Endothelial cell of hepatic sinusoid (primary cell): Measurements from ENCODE around the gene FAM131C.

ENCODE experiments used
- in situ Hi-C: cut with HindIII; loops from 2 replicates; pipeline ENCODE4 v1.10.0; 2017; ENCODE audit warnings: low sequenced_read_pairs

The FAM131C gene

DNA sequence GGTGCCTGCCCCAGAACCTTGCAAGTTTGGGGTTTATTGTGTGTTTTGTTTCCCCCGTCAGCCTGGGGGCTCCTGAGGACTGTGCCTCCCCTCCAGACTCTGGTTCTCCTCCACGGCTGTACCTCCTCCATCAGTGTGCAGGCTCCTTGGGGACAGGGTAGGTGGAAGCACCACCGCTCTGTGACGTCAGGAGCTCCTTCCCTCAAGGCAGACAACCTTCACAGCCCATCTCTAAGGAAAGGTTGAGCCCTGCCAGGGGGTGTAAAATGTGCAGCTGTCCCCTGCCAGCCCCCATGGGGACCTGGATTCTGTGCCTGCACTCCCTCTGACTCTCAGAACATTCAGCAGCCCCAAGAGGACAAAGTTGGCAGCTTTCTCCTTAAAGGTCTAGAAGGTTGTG, 55.1 kb downstream of the FAM131C start:
- in situ Hi-C loops, result no loop called here

DNA sequence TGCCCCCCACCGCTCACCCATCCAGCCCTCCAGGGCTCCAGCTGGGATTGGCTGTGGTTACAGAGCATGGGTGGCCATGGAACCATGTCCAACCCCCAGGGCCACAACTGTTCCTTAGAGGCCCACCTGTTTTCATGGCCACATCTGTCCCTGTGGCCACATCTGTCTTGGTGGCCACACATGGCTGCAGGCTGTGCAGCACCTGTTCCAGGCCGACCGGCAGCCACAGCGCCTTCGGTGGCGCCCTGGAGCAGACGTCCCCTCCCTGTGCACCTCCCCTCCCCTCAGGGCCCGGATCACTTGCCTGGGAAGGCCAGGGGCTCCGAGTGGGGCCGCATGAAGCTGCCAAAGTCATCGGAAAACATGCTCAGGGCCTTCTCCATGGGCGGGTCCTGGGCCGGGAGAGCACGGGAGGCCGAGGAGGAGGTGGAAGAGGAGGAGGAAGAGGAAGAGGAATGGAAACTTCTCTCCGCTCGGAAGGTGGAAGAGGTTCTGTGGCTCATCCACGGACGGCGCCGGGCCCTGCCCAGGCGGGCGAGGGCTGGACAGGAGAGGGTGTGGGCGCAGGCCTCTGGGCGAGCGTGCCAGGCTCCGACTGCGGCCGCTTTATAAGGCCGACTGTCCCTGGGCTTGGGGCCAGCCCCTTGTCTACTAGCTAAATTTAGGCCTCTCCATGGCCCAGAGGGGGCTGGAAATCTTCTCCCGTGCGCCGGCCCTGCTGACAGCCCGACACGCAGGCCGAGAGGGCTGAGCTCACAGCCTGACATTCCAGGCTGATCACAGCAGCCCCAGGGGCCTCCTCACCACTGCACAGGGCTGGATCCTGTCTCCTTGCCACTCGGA, 55.8 kb downstream of the FAM131C start, which contains the start of gene HSPB7:
TSS of gene HSPB7 (minus strand) at position 583 of the 843 bp plus-strand sequence. CDS start at position 503, 80 bp downstream.
- in situ Hi-C loops, result no loop called here

DNA sequence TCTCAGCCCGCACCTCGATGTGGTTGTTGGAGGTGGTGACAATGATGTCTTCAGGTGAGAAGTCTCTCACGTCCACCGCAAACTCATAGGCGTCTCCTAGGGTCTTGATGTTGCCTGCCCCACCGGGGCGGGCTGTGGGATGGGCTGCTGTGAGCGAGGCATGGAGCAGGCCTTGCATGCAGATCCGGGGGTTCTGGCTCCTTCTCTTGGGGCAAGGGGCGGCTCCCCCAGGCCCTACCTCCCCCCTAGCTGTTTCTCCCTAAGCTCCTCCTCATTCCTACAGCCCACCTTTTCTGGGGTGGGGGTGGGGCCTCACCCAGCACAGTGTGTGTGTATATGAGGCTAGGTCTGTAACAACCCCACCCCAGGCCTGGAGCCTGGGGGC, 56.4 kb downstream of the FAM131C start:
- in situ Hi-C loops, result no loop called here

DNA sequence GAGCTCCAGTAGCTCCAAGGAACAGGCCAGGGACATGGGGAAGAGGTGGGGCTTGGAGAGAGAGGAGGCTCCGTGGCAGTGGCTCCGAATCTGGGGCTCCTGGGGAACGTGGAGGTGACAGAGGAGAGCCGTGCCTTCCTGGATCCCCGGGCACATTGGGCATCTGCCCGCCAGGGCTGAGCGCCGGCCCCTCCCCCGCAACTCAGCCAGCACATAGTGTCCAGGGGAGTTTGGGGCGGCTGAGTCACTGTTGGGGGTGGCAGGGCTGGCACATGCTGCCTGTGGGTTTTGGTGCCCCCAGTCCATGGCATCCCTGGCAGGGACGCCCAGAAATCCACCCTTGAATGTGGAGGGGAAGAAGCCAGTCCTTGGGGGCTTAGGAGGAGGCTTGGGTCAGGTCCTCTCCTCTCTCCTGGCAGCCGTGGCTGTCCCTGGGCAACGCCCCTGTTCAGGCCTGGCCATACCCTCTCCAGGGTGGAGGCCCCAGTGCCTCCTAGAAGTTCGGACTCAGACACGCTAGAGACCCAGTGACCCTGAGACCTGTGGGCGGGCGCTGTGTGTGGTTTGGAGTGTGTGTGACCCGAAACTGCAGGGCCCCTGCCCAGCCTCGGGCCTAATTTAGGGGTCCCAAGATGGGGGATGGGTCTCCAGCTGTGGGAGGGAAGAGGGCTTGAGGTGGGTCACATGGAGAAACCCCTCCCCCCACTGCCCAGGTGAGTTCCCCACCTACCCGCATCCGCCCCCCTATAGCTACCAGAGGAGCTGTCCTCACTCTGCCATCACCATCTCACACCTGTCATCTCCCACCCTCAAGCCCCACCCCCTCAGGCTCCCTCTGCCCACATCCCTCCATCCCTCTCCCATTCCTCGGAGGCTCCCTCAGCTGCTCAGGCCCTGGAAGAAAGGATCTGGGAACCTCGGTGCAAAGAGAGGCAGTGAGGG, 57.2 kb downstream of the FAM131C start:
- in situ Hi-C loops, result no loop called here

DNA sequence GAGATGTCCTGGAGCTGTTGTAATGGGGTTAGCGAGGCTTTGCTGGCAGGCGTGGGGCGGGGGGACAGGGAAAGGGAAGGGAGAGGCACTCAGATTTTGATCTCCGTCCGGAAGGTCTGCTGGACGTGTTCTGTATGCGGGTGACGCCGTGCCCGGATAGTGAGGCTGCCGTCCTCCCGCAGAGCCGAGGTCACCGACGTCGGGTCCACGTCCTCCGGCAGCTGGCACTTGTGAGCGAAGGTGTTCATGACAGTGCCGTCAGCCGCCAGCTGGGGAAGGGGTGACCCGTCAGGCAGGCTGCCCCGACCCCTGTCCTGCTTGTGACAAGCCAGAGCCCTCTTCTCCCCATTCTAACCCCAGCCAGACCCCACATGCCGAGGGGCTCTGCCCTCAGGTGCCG, 58.0 kb downstream of the FAM131C start:
- in situ Hi-C loops, result no loop called here

DNA sequence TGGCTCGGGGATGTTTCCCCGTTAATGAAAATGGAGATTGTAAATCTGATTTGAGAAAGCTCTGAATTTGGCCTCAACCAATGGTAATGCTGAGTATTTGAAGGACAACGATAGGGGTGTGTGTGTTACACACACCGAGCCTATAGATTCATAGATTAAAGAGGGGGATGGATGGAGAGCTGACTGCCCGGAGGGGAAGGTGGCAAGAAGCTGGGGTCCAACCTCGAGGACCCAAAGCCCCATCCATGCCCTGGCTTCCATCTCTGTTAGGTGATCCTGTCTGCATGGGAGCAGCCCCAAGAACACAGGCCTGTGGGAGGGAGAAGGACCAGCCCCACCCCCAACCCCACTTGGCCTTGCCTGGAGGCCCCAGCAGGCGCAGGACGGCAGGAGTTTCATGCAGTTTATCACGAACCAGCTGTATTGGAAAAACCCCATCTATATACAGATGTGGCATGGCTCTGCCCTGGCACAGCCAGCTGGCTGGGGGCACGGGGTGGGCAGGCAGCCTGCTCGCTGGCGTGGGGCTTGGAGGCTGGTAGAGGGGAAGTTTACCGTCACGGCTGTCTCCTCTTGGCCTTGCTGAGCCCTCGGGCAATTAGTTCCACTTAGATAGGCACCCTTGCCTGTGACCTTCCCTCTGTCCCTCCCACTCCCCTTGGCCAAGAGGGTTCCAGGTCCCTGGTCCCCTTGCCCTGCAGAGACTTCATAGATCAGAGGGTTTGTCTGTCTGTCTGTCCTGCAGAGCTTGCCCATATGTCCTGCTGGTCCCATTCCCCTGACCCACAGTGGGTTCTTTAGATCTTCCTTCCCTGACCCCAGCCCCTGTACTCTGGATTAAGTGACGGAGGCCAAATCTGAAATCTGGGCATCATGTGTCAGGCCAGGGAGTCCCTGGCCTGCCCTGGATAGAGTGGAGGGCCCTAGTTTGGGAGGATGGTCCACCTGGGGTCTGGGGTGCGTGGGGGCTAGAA, 58.7 kb downstream of the FAM131C start:
- in situ Hi-C loops, result no loop called here

DNA sequence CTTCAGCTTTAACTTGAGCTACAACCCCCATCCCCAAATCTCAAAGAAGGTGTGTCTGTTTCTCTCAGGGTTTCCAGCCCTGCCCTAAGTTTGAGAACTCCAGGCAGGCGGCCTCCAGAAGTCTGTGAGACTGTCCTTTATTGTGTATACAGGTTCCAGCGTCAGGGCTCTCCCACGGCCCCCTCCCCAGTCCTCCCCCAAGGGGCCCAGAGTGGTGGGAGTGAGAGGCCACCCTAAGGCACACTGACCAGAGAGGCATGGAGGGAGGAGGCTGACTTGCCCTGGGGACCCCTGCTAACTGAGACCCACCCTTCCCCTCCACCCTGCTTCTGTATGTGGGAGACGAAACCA, 59.6 kb downstream of the FAM131C start:
- in situ Hi-C loops, result no loop called here

DNA sequence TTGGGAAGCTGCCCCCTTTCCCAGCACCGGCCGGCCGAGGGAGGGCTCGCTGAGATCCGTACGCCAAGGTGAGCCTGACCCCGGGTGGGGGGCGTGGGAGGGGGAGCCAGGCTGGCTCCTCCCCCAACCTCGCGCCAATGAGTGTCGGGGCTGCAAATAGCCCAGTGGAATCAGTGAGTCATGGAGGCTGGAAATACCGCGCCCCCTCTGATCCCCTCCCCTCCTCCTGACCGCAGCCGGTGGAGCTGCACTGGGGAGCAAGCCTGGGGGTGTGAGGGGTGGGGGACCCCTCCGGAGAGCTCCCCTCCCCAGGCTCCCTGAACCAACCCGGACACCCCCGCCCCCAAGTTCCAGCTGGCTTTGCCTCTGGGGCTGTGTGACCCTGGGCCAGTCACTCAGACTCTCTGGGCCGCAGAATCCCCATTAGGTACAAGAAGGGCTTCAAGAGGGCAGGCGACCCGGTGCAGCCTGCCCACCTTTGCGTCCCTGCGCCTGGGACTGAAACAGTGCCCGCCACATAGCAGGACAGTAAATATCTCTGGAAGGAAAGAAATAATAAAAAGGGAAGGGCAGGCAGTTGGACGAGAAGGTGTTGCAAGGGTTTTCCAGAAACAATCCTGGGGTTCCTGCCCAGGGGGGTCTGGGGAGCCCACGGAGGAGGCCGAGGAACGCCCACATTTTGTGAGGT, 60.1 kb downstream of the FAM131C start:
- in situ Hi-C loops, result no loop called here

DNA sequence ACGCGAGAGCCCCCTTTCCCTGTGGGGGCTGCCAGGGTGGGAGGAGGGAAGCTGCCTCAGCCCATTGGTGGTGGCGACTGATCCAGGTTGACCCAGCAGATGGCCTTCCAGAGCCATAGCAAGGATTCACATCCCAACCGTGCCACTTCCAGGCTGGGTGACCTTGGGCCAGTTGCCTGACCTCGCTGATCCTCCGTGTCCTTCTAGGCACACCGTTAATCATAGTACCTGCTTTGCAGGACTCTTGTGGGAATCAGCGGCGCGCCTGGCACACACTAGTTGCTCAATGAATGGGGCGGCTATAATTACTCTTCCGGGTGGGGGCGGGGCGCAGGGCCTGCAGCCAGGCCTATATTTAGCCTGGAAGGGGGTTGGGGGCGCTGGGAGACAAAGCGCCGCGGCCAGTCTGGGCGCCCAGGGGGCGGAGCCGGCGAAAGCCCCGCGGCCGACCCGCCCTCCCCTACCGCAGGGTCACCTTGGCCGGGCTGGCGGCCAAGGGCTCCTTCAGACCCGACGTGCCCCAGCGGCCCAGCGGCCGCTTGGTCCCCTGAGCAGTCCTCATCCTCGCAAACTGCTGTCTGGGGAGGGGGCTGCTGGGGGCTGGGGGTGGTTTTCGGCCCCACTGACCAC, 60.7 kb downstream of the FAM131C start:
- in situ Hi-C loops, result no loop called here

DNA sequence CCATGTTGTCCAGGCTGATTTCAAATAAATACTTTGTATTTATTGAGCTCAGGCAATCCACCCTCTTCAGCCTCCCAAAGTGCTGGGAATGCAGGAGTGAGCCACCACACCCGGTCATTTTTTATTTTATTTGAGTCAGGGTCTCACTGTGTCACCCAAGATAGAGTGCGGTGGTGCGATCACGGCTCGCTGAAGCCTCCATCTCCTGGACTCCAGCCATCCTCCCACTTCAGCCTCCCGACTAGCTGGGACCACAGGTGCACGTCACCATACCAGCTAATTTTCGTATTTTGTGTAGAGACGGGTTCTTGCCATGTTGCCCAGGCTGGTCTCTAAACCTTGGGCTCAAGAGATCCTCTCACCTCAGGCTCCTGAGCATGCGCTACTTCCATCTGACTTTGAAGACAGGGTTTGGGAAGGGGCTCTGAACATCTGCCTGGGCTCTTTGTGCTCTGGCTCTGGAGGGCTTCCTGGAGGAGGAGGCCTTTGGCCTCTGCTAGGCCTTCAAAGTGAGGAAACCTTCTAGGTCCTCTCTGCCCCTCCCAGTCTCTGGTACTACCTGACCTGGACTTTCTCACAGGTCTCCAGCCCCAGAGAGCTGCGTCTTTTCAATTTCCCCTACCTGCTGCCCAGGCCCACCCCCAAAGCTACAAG, 61.4 kb downstream of the FAM131C start:
- in situ Hi-C loops, result no loop called here

DNA sequence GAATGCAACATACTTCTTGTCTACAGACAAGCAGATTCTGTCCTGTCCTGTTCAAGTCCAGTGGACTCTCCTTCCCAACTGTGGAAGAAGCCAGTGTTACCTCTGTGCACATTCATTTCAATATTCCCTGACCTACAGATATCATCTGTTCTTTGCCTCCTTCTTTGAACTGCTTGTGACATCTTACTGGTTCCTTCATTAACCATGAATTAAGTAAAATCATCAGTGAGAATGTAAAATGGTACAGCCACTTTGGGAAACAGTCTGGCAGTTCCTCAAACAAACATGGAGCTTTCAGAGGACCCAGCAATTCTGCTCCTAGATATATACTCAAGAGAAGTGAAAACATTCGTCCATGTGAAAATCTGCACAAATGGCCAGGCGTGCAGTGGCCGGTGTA, 62.6 kb downstream of the FAM131C start:
- in situ Hi-C loops, result no loop called here

DNA sequence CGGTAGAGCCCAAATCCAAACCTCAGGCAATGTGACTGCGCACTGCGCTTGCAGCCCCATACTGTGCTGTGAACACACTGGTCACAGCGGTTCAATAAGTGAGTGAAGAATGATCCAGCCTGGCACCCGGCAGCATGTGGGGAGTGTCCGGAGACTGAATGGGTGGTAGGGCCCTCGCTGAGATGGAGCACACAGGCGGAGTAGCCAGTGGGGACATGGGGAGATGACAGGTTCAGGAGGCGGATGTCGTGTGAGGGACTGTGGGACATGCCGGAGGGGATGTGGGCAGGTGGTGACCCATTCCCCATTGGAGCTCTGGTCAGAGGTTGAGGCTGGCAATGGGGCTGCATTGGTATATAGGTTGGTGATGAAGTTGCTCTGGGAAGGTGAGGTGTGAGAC, 63.8 kb downstream of the FAM131C start:
- in situ Hi-C loops, result no loop called here

DNA sequence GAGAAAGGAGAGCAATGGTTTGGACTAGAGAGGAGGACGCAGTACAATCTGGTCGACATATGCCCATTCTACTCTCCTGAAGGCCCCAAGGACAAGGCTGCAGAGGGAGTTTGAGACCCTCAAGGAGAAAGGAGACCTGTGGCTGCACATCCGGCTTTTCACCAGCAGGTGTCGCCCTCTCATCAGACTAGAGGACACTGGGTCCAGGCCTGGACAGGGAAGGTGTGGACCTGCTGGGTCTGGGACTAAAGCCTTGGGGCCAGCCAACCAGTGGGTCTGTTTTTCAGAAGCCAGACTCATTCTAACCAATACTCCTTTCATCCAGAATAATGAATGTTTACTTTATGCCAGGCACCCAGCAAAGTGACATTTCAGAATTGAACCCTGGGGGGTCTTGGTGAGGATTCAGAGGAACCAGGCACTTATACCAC, 64.4 kb downstream of the FAM131C start:
- in situ Hi-C loops, result no loop called here
